Hepatocyte (in vitro differentiated cells): ENCODE data around the gene TMEM31.

Experiments
- CTCF ChIP-seq: fragments of 200-600 bp; sonication (generic); IDR thresholded peaks from 2 replicates; pipeline ENCODE4 v1.5.1; 2016; ENCODE audit warnings: antibody characterized with exemption, mild to moderate bottlenecking; ENCODE audit not compliant: poor library complexity
- EZH2 ChIP-seq: fragments of 200-600 bp; sonication (generic); IDR thresholded peaks from 2 replicates; pipeline ENCODE4 v1.6.1; 2016; ENCODE audit warnings: antibody characterized with exemption, mild to moderate bottlenecking, borderline replicate concordance

GRCh38 chrX:103718120-103718519 lies 7.4 kb downstream of the TMEM31 start:
- TF ChIP-seq EZH2 (no peak), CTCF (no peak)
